ENCODE measurements around the gene UGT1A7.

DNA sequence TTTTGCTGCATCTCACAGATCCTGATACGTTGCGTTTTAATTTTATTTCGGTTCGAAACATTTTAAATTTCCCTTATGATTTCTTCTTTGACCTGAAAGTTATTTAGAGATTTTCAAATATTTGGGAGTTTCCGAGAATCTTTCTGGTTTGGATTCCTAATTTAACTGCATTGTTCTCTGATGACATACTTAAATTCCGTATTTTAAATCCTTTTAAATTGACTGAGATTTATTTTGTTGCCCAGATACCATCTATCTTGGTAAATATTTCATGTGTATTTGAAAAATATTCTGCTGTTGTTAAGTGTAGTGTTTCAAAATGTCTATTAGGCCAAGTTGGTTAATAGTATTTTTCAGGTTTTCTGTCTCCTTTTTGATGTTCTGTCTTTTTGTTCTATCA lies 134.2 kb downstream of the UGT1A7 start:
- TF ChIP-seq, protein P1, sequence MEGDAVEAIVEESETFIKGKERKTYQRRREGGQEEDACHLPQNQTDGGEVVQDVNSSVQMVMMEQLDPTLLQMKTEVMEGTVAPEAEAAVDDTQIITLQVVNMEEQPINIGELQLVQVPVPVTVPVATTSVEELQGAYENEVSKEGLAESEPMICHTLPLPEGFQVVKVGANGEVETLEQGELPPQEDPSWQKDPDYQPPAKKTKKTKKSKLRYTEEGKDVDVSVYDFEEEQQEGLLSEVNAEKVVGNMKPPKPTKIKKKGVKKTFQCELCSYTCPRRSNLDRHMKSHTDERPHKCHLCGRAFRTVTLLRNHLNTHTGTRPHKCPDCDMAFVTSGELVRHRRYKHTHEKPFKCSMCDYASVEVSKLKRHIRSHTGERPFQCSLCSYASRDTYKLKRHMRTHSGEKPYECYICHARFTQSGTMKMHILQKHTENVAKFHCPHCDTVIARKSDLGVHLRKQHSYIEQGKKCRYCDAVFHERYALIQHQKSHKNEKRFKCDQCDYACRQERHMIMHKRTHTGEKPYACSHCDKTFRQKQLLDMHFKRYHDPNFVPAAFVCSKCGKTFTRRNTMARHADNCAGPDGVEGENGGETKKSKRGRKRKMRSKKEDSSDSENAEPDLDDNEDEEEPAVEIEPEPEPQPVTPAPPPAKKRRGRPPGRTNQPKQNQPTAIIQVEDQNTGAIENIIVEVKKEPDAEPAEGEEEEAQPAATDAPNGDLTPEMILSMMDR (IDR thresholded peaks at IDR 0.05): no peak
- no peak for TF ChIP-seq POLR2A (IDR thresholded peaks at IDR 0.05)

All from right lobe of liver (tissue), 4 donors.